ENCODE measurements around the gene MIX23.

Gene MIX23

GRCh38 chr3:122343654-122344053 is 39.4 kb downstream of the MIX23 start:
- no peak for DNase-seq

- no peak for DNase-seq
Observed at GRCh38 chr3:122342803-122343202, 40.2 kb downstream of the MIX23 start.

- no peak for DNase-seq
Observed at GRCh38 chr3:122332551-122332950, 50.5 kb downstream of the MIX23 start.

- DNase-seq: no peak
Observed at GRCh38 chr3:122331886-122332285, 51.1 kb downstream of the MIX23 start.

GRCh38 chr3:122325769-122326168 is 57.3 kb downstream of the MIX23 start:
- DNase-seq: no peak

- no peak for DNase-seq
Observed at GRCh38 chr3:122324871-122325323, 58.1 kb downstream of the MIX23 start, which contains the start of gene CSTA. CSTA (plus strand) TSS chr3:122325248; CDS start chr3:122325293, 45 bp downstream.

- peak; percentile 14 for DNase-seq
Observed at GRCh38 chr3:122322095-122323075, 60.6 kb downstream of the MIX23 start.

GRCh38 chr3:122318620-122319019 is 64.4 kb downstream of the MIX23 start:
- DNase-seq: no peak

GRCh38 chr3:122316368-122316767 is 66.7 kb downstream of the MIX23 start:
- no peak for DNase-seq

GRCh38 chr3:122315619-122316018 is 67.4 kb downstream of the MIX23 start:
- no peak for DNase-seq

- DNase-seq: no peak
Observed at GRCh38 chr3:122314228-122314876, 68.7 kb downstream of the MIX23 start.

GRCh38 chr3:122313281-122313680 is 69.8 kb downstream of the MIX23 start:
- no peak for DNase-seq

GRCh38 chr3:122312826-122313225 is 70.2 kb downstream of the MIX23 start:
- no peak for DNase-seq

- no peak for DNase-seq
Observed at GRCh38 chr3:122310361-122310760, 72.7 kb downstream of the MIX23 start.
